OCI-M2 (cell line): ENCODE results near the gene FAM219A.
"Not testable (repeated sequence)": the region's sequence is repeated elsewhere in the genome, so short reads cannot be mapped to it uniquely, and the experiment has no call there.

Source experiments
- DNase-seq: peaks from one replicate; lab custom pipeline; 2025; ENCODE audit not compliant: unreplicated experiment; lab: John Stamatoyannopoulos, UW

The FAM219A gene

DNA sequence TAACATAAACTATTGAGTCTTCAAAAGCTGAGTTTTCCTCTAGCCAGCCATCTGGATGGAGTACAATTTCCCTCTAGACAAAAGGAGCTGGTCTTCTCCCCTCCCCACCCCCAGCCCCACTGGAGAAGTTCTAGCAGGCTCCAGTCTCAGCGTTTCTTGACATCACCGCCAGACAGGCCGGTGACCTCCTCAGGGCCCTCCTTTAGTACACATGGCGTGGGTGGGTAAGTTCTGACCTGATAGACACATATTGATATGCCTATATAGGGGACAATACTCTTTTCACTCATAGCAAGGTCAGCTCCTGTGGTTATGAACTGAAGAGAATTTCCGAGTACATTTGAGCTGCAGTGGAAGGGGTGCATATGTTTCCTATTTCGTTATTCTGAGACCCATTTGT lies 27.5 kb upstream of the FAM219A start:
- DNase-seq = no peak

- no peak for DNase-seq
Observed at GRCh38 chr9:34484678-34485077, 26.3 kb upstream of the FAM219A start.

GRCh38 chr9:34482746-34483145 lies 24.4 kb upstream of the FAM219A start:
- DNase-seq = not testable (repeated sequence)

- DNase-seq = not testable (repeated sequence)
Observed at GRCh38 chr9:34481620-34482019, 23.2 kb upstream of the FAM219A start.

DNA sequence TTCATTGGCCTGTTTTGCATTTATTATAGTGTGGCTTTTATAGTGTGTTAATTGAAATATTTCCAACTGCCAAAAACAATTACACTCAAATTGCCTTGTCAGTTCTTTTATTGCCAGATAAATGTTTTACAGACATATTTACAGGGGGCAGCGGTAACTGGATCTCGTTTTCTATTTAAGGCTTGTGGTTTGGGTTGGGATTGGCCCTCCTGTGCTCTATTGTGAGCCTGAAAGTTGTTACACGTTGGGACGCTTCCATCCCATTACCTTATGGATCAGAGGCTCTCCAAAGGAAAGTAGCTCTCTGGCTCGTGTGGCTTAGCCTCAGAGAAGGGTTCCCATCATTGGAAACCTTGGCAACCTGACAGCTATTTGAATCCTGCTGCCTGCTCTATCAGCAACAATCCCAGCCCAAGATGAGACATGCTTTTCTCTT lies 21.1 kb upstream of the FAM219A start:
- no peak for DNase-seq

DNA sequence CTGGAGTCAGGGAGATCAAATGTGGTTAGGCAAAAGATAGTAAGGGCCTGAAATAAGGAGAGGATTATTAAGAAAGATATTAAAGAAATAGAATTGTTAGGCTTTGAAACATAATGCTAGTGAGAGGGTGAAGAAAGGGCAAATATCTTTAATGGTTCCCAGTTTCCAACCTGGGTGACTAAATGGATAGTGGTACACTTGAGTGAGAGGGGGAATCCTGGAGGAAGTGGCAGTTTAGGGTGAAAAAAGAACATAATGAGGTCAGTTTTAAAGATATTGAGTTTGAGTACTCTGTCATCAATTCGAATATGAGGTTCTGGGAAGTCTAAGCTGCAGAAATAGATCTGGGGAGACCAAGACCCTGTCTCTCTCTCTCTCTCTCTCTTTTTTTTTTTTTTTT lies 19.2 kb upstream of the FAM219A start:
- DNase-seq = no peak

GRCh38 chr9:34475097-34475496 lies 16.7 kb upstream of the FAM219A start:
- DNase-seq = no peak

GRCh38 chr9:34465468-34465867 lies 7.1 kb upstream of the FAM219A start:
- DNase-seq = no peak

GRCh38 chr9:34464571-34464970 lies 6.2 kb upstream of the FAM219A start:
- DNase-seq = no peak

GRCh38 chr9:34463901-34464232 lies 5.5 kb upstream of the FAM219A start:
- no peak for DNase-seq

DNA sequence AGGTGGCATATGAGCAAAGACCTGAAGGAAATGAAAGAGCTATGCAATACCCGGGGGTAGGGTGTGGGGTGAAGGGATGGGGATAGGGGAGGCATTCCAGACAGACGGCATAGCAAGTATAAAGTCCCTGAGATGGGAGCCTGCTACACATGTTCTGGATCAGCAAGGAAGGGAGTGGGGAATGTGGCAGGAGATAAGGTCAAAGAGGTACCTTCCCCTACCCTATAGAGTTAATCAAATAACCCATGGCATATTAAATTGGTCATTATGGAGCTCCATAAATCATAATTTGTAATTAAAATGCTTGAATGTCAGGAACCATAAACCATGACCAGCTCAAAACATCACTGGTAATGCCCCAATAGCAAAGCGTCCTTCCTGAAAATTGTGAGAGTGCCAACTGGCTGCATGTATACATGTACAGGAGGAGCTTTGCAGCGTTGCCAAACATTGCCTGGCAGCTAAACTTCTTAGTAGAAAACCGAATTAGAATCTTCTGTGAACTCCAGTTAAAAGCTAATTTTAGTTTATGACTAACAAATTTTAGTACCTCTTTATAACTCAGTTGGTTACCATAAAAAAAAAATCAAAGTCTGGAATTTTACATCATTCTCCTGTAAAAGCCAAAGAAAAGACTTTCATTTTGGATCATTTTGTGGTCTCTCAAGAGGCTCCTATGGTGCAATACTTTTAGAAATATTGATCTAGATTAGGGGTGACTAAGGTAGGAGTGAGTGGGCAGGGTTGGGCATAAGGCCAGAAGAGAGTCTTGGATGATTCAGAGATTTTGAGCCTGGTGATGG lies 4.9 kb upstream of the FAM219A start:
- DNase-seq = no peak

DNA sequence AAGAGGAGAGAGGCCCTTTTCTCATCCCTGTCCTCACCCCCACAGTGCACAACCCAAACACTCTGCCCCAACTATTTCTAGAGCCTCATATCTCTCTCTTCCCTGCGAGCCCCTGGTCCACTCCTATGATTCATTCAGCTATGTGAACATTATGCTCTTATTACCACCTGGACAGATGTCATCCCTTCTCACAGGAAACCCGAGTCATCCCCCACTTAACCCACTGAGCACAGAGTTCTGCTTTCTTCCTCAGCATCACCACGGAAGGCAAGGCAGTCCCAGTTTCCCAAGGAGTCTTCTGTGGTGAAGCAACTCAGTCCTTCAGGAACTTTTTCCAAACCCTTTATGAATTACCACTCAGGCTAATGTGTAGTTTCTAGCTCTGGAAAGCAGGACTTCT lies 1.6 kb upstream of the FAM219A start:
- no peak for DNase-seq

- DNase-seq = no peak
Observed at GRCh38 chr9:34459356-34459755, 986 bp upstream of the FAM219A start.

- DNase-seq = no peak
Observed at GRCh38 chr9:34458959-34459340, 580 bp upstream of the FAM219A start.

- DNase-seq = no peak
Observed at GRCh38 chr9:34457266-34458012, 931 bp downstream of the FAM219A start.

DNA sequence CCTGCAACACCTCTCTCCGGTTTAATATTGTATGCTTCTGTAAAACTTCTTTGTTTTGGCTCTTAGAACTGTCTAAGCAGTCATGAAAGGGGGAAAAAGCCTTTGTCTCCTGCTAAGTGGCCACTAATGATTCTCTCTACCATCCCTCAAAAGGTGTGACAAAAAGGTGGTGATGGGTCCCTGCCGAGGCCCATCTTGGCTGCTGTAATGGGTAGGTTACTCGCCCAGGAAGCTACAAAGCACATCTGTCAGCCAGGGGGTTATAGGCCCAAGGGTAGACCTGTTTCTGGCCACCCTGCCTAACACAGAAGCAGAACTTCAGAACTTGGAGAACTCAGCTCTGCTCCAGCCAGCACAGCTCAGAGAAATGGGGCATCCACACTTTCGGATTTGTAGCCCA lies 1.6 kb downstream of the FAM219A start:
- no peak for DNase-seq

DNA sequence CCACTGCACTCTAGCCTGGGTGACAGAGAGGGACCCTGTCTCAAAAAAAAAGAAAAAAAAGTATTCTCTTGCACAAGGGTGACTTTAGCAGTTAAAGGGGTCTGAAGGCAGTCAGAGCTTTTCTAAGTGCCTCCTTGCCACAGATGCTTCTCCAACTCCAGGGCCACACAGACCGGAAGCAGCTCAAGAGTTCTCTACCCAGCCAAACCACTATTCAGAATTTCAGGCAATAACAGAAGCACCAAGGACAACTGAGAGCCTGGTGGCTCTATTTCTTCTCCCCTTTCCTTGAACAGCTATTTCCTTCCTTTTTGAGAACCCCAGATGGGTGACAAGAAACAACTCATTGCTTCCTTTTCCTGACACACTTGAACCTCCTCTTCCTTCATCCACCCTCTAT lies 2.2 kb downstream of the FAM219A start:
- DNase-seq = no peak

- no peak for DNase-seq
Observed at GRCh38 chr9:34454571-34455065, 3.8 kb downstream of the FAM219A start.

- DNase-seq = no peak
Observed at GRCh38 chr9:34452568-34452967, 5.8 kb downstream of the FAM219A start.

- DNase-seq = no peak
Observed at GRCh38 chr9:34451545-34451944, 6.8 kb downstream of the FAM219A start.

- DNase-seq = no peak
Observed at GRCh38 chr9:34451135-34451534, 7.2 kb downstream of the FAM219A start.

- DNase-seq = no peak
Observed at GRCh38 chr9:34450644-34451043, 7.7 kb downstream of the FAM219A start.
